Tibial artery (tissue), 4 donors: ENCODE measurements around the gene ZNF839.

Experiments used
- DNase-seq, 2 donors: peaks; one replicate each; pipeline ENCODE4 v3.0.0-alpha.2; 2019
- H3K27ac ChIP-seq, 2 donors: fragments of 200-600 bp; sonication (generic) in 1 of 2; 1 replicate in 1 of 2; 2 replicates in 1 of 2; pipeline ENCODE4 v1.5.1; 2018 to 2019; ENCODE audit warnings: mild to moderate bottlenecking in 1 of 2
- H3K27me3 ChIP-seq, 2 donors: fragments of 200-600 bp; sonication (generic) in 1 of 2; one replicate each; pipeline versions ENCODE4 v1.5.1 to v1.6.0; 2016 to 2019
- H3K36me3 ChIP-seq, 3 donors: fragments of 200-600 bp; sonication (generic) in 2 of 3; one replicate each; pipeline ENCODE4 v1.5.1; 2016 to 2019; ENCODE audit warnings: mild to moderate bottlenecking in 2 of 3
- H3K4me1 ChIP-seq, 4 donors: fragments of 200-600 bp; sonication (generic) in 2 of 4; 1 replicate in 3 of 4; 2 replicates in 1 of 4; pipeline ENCODE4 v1.5.1; 2016 to 2019
- H3K4me3 ChIP-seq, 2 donors: fragments of 200-600 bp; sonication (generic) in 1 of 2; 1 replicate in 1 of 2; 2 replicates in 1 of 2; pipeline ENCODE4 v1.5.1; 2018 to 2019; ENCODE audit warnings: mild to moderate bottlenecking in 2 of 2
- H3K9me3 ChIP-seq, 3 donors: fragments of 200-600 bp; sonication (generic) in 1 of 3; one replicate each; pipeline ENCODE4 v1.5.1; 2016 to 2019
- intact Hi-C: fragments of 100-400 bp; cut with DNase I; formaldehyde crosslinking; loops from one replicate; pipeline ENCODE4 v1.15.0; 2023; ENCODE audit warnings: low total_unique reads
- TF ChIP-seq, protein P1 (sequence below), 2 experiments: fragments of 200-600 bp in 1 of 2; fragments of 450-650 bp in 1 of 2; IDR thresholded peaks; one replicate each; pipeline ENCODE4 v1.5.1; 2017 to 2019; ENCODE audit warnings: antibody characterized with exemption in 2 of 2, mild to moderate bottlenecking in 1 of 2, moderate library complexity in 1 of 2

The ZNF839 gene

DNA sequence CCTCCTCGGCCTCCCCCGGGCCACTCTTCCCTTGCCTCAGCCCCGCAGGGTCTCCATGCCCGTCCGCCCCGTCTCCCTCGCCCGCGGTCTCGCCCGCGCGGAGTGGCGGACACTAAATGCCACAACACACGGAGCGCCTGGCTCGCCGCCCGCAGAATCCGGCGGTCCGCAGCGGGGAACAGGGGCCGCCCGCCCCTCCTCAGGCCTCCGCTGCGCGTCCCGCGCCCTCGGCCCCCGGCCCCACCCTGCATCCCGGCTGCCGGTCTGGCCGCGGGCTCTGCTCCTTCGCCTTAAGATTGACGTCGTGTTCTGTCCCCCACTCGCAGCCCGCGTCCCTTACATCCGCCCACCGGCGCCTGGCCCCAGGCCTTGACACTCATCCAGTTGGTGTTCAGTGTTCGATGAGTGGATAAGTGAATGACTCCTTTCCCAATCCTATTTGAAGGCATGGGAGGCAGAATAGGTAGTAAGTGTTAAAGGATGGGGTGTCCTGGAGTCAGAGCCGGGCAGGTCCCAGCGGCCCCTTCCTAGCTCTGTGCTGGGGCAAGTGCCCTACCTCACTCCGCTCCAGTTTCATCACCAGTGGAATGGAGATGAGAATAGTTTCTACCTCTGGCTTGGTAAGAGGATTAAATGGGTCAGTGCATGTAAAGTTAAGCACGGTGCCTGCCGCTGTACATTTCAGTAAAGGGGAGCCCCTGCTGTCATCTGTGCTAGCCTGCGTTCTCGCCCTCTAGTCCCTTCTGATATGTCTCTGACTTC is 43.8 kb downstream of the ZNF839 start:
- peak overlapping the region; percentile 95 for H3K27ac ChIP-seq
- peaks cover 0 to 7% (median 6%) of the 10 kb centered on the region in 3 donors for H3K36me3 ChIP-seq
- H3K4me3 ChIP-seq: peak overlapping the region; percentile 91 to 97
- intact Hi-C loops: loop anchor here (5.0 kb wide), 1 partner anchor 144 kb away; the partner anchor contains the start of gene ANKRD9
- H3K27me3 ChIP-seq: no peaks in the 10 kb centered on the region
- TF ChIP-seq, protein P1, sequence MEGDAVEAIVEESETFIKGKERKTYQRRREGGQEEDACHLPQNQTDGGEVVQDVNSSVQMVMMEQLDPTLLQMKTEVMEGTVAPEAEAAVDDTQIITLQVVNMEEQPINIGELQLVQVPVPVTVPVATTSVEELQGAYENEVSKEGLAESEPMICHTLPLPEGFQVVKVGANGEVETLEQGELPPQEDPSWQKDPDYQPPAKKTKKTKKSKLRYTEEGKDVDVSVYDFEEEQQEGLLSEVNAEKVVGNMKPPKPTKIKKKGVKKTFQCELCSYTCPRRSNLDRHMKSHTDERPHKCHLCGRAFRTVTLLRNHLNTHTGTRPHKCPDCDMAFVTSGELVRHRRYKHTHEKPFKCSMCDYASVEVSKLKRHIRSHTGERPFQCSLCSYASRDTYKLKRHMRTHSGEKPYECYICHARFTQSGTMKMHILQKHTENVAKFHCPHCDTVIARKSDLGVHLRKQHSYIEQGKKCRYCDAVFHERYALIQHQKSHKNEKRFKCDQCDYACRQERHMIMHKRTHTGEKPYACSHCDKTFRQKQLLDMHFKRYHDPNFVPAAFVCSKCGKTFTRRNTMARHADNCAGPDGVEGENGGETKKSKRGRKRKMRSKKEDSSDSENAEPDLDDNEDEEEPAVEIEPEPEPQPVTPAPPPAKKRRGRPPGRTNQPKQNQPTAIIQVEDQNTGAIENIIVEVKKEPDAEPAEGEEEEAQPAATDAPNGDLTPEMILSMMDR (IDR thresholded peaks at IDR 0.05): no peak
- peak in 1 of 2 donors; percentile 45 for DNase-seq
- peaks cover 0 to 27% (median 21%) of the 10 kb centered on the region in 4 donors for H3K4me1 ChIP-seq
- no peaks in the 10 kb centered on the region for H3K9me3 ChIP-seq

DNA sequence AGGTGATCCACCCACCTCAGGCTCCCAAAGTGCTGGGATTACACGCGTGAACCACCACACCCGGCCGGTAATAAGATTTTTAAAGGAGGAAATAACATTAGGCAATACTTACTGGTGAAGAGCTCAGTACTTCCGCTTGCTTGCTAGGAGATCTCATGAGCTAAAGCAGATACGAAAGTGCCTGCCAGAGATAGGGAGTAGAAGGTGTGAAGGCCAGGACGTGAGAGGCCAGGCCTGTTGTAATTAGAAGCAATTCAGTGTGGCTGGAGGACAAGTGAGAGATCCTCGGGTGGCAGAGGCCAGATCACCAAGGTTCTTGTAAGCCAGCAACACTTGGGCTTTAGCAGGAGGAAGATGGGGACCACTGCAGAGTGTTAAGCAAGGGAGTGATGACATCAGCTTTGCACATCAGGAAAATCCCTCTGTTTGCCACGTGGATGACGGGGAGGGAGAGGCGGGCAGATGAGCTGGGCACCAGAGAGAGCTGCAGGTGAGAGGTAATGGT is 50.8 kb downstream of the ZNF839 start:
- Histone ChIP-seq H3K9me3 (no peaks in the 10 kb centered on the region), H3K27ac (no peak overlapping the region), H3K4me1 (peaks cover 0 to 7% (median 0%) of the 10 kb centered on the region in 4 donors), H3K36me3 (peaks cover 0 to 6% (median 4%) of the 10 kb centered on the region in 3 donors), H3K27me3 (no peaks in the 10 kb centered on the region), H3K4me3 (no peak overlapping the region)
- intact Hi-C loops: no loop called here
- no peak for DNase-seq
- TF ChIP-seq, protein P1 (IDR thresholded peaks at IDR 0.05): no peak

DNA sequence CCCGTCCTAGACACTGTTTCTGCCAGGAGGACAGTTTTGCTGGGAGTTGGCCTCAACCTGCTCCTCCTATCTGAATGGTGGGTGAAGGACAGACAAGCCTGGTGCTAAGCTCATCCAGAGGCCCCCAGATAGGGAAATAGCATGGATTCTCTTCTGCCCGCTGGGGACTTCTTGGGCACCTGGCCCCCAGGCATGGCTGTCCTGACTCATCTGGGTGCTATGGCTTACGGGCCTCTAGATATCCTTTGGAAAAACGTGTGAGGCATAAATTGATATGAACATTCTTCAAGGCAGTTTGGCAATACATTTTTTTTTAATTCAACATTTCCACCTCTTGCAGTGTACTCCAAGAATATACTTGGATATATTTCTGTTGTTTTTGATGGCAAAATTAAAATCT is 51.8 kb downstream of the ZNF839 start:
- no peak for DNase-seq
- intact Hi-C loops: no loop called here
- no peak overlapping the region for H3K4me3 ChIP-seq
- H3K9me3 ChIP-seq: no peaks in the 10 kb centered on the region
- TF ChIP-seq, protein P1 (IDR thresholded peaks at IDR 0.05): no peak
- H3K27ac ChIP-seq: no peak overlapping the region
- H3K27me3 ChIP-seq: no peaks in the 10 kb centered on the region
- peaks cover 0 to 6% (median 4%) of the 10 kb centered on the region in 3 donors for H3K36me3 ChIP-seq
- peaks cover 0 to 7% (median 0%) of the 10 kb centered on the region in 4 donors for H3K4me1 ChIP-seq

DNA sequence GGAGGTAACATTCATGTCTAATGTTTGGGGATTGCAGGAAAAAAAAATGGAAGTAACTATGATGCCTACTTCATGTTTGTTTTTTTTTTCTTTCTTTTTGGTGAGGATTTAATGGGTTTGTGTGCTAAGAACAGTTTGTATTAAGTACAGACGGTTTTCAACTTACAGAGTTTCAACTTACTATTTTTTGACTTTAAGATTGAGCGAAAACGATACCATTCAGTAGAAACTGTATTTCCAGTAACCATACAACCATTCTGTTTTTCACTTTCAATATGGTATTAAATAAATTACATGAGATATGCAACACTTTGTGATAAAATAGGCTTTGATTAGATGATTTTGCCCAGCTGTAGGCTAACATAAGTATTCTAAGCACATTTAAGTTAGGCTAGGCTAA is 53.6 kb downstream of the ZNF839 start:
- no peaks in the 10 kb centered on the region for H3K27me3 ChIP-seq
- H3K4me1 ChIP-seq: peaks cover 0 to 7% (median 0%) of the 10 kb centered on the region in 4 donors
- no peak overlapping the region for H3K4me3 ChIP-seq
- H3K36me3 ChIP-seq: peaks cover 0 to 17% (median 16%) of the 10 kb centered on the region in 3 donors
- TF ChIP-seq, protein P1 (IDR thresholded peaks at IDR 0.05): no peak
- no peak for DNase-seq
- H3K27ac ChIP-seq: no peak overlapping the region
- no peaks in the 10 kb centered on the region for H3K9me3 ChIP-seq
- intact Hi-C loops: no loop called here

DNA sequence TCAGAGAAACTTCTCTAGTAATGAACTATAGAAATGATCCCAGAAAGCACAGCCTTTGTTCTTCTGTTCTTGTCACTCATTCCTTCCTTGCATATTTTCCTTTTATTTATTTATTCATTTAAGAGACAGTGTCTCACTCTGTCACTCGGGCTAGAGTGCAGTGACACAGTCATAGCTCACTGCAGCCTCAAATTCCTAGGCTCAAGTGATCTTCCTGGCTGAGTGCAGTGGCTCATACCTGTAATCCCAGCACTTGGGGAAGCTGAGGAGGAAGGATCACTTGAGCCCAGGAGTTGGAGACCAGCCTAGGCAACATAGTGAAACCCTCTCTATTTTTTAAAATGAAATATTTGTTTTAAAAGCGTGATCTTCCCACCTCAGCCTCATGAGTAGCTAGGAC is 54.7 kb downstream of the ZNF839 start:
- TF ChIP-seq, protein P1 (IDR thresholded peaks at IDR 0.05): no peak
- H3K9me3 ChIP-seq: no peaks in the 10 kb centered on the region
- H3K36me3 ChIP-seq: peaks cover 9 to 26% (median 25%) of the 10 kb centered on the region in 3 donors
- no peak overlapping the region for H3K4me3 ChIP-seq
- DNase-seq: no peak
- H3K27me3 ChIP-seq: no peaks in the 10 kb centered on the region
- intact Hi-C loops: no loop called here
- peaks cover 0 to 7% (median 0%) of the 10 kb centered on the region in 4 donors for H3K4me1 ChIP-seq
- H3K27ac ChIP-seq: no peak overlapping the region
